PC-9 (cell line): Measurements from ENCODE around the gene C22orf31. TPM values are rescaled to one million over a fixed set of nuclear protein-coding genes. Genes with fewer than 3 reads are reported as not detected.
A peak's percentile ranks its signal among the peaks of the same experiment; 100 is the strongest.

Source experiments
- BruUV-seq: library from RNA; stranded (reverse); fragments of 400-500 nt; replicated peaks from 2 replicates; lab custom pipeline; 2021; lab: Mats Ljungman, UMichigan
- CTCF ChIA-PET: fragments of 300-600 bp; sonication (Branson Sonifier 250); formaldehyde crosslinking; loops from one replicate; lab custom pipeline; 2022; ENCODE audit warnings: antibody characterized with exemption; lab: Charles Lee
- POLR2A ChIA-PET: fragments of 300-600 bp; sonication (Branson Sonifier 250); formaldehyde crosslinking; loops from one replicate; lab custom pipeline; 2022; ENCODE audit warnings: antibody characterized with exemption; ENCODE audit not compliant: unreplicated experiment; lab: Charles Lee
- DNase-seq, 2 experiments: peaks; one replicate each; pipeline versions ENCODE4 v3.0.0 to v3.0.0-alpha.2; 2015 to 2022; ENCODE audit warnings: mixed read lengths in 1 of 2
- H2AFZ ChIP-seq: fragments of 200-600 bp; sonication (generic); 2 replicates; pipeline ENCODE4 v1.8.1; 2017; ENCODE audit warnings: antibody characterized with exemption
- H3F3A ChIP-seq: fragments of 200-600 bp; sonication (generic); 2 replicates; pipeline ENCODE4 v1.8.1; 2017; ENCODE audit warnings: antibody characterized with exemption, mild to moderate bottlenecking, low read depth; ENCODE audit not compliant: insufficient read depth
- H3K27ac ChIP-seq: fragments of 200-600 bp; sonication (generic); 2 replicates; pipeline ENCODE4 v1.6.1; 2016; ENCODE audit warnings: mixed run types
- H3K27me3 ChIP-seq: fragments of 200-600 bp; sonication (generic); 2 replicates; pipeline ENCODE4 v1.6.1; 2016; ENCODE audit warnings: low read depth, mixed run types; ENCODE audit not compliant: insufficient read depth
- H3K36me3 ChIP-seq: fragments of 200-600 bp; sonication (generic); 2 replicates; pipeline ENCODE4 v1.6.1; 2016; ENCODE audit warnings: low read depth, mixed run types
- H3K4me1 ChIP-seq: fragments of 200-600 bp; sonication (generic); replicated peaks from 2 replicates; pipeline ENCODE4 v1.6.1; 2016; ENCODE audit warnings: mixed run types; ENCODE audit not compliant: insufficient read depth
- H3K4me2 ChIP-seq: fragments of 200-600 bp; sonication (generic); 2 replicates; pipeline ENCODE4 v1.6.1; 2017; ENCODE audit warnings: mixed run types
- H3K4me3 ChIP-seq: fragments of 200-600 bp; sonication (generic); 2 replicates; pipeline ENCODE4 v1.6.1; 2016; ENCODE audit warnings: mixed run types
- H3K79me2 ChIP-seq: fragments of 200-600 bp; sonication (generic); 2 replicates; pipeline ENCODE4 v1.6.1; 2017; ENCODE audit warnings: low read depth, mixed run types
- H3K9me2 ChIP-seq: fragments of 200-600 bp; sonication (generic); 2 replicates; pipeline ENCODE4 v1.8.1; 2017; ENCODE audit warnings: mild to moderate bottlenecking; ENCODE audit not compliant: insufficient read depth
- H3K9me3 ChIP-seq: fragments of 200-600 bp; sonication (generic); 2 replicates; pipeline ENCODE4 v1.8.1; 2016; ENCODE audit warnings: low read depth; ENCODE audit not compliant: insufficient read depth
- H4K20me1 ChIP-seq: fragments of 200-600 bp; sonication (generic); 2 replicates; pipeline ENCODE4 v1.8.1; 2017; ENCODE audit not compliant: insufficient read depth
- CTCF ChIP-seq: fragments of 200-600 bp; sonication (generic); conservative IDR thresholded peaks from 2 replicates; pipeline ENCODE4 v1.6.1; 2017; ENCODE audit warnings: mixed run types, antibody characterized with exemption, mild to moderate bottlenecking, moderate library complexity
- EZH2 ChIP-seq: fragments of 200-600 bp; sonication (generic); IDR thresholded peaks from 2 replicates; pipeline ENCODE4 v1.8.0; 2017; ENCODE audit warnings: antibody characterized with exemption, low read depth
- intact Hi-C: fragments of 100-400 bp; cut with micrococcal nuclease; formaldehyde crosslinking; loops from one replicate; pipeline ENCODE4 v1.10.0; 2022; ENCODE audit not compliant: unreplicated experiment
- total RNA-seq: library from RNA; stranded (reverse); gene quantifications from 2 replicates; pipeline ENCODE4 v1.2.3, GENCODE V29; 2021

The C22orf31 gene
- total RNA-seq, 1 experiment from 2014 or later, result not detected

- H3K27ac ChIP-seq, result peak overlapping the region; percentile 93; the same call in 1 of the 2 replicates
- peaks cover 50% of the 10 kb centered on the region for H3F3A ChIP-seq
- no peaks in the 10 kb centered on the region for H3K9me3 ChIP-seq
- H3K36me3 ChIP-seq, result no peaks in the 10 kb centered on the region
- peaks cover 12% of the 10 kb centered on the region; the same call in 1 of the 2 replicates for H3K79me2 ChIP-seq
- no peaks in the 10 kb centered on the region for H4K20me1 ChIP-seq
- peaks cover 45% of the 10 kb centered on the region for H3K4me1 ChIP-seq
- no peak overlapping the region for H3K4me2 ChIP-seq
- H3K4me3 ChIP-seq, result no peak overlapping the region
- POLR2A ChIA-PET, result no interaction called here
- CTCF ChIA-PET, result no interaction called here
- TF ChIP-seq CTCF, result no peak
- no peak for TF ChIP-seq EZH2
- BruUV-seq, result no TSS peak
- intact Hi-C loops, result no loop called here
- DNase-seq, result no peak
- H2AFZ ChIP-seq, result no peak overlapping the region
- H3K9me2 ChIP-seq, result no peaks in the 10 kb centered on the region
- H3K27me3 ChIP-seq, result no peaks in the 10 kb centered on the region
These were observed 33.2 kb downstream of the C22orf31 start for GRCh38 chr22:29028468-29028867.

GRCh38 chr22:29026579-29026978, 35.1 kb downstream of the C22orf31 start:
- Histone ChIP-seq H3K4me2 (no peak overlapping the region), H3K9me2 (no peaks in the 10 kb centered on the region), H2AFZ (no peak overlapping the region), H3K36me3 (no peaks in the 10 kb centered on the region), H3F3A (peaks cover 32% of the 10 kb centered on the region; the same call in 1 of the 2 replicates), H3K27ac (no peak overlapping the region), H4K20me1 (no peaks in the 10 kb centered on the region), H3K4me1 (peaks cover 26% of the 10 kb centered on the region), H3K27me3 (no peaks in the 10 kb centered on the region), H3K79me2 (peaks cover under 1% of the 10 kb centered on the region; the same call in 1 of the 2 replicates), H3K9me3 (no peaks in the 10 kb centered on the region), H3K4me3 (no peak overlapping the region)
- DNase-seq, result no peak
- intact Hi-C loops, result no loop called here
- no peak for TF ChIP-seq EZH2
- no peak for TF ChIP-seq CTCF
- CTCF ChIA-PET, result no interaction called here
- POLR2A ChIA-PET, result no interaction called here
- no TSS peak for BruUV-seq

DNA sequence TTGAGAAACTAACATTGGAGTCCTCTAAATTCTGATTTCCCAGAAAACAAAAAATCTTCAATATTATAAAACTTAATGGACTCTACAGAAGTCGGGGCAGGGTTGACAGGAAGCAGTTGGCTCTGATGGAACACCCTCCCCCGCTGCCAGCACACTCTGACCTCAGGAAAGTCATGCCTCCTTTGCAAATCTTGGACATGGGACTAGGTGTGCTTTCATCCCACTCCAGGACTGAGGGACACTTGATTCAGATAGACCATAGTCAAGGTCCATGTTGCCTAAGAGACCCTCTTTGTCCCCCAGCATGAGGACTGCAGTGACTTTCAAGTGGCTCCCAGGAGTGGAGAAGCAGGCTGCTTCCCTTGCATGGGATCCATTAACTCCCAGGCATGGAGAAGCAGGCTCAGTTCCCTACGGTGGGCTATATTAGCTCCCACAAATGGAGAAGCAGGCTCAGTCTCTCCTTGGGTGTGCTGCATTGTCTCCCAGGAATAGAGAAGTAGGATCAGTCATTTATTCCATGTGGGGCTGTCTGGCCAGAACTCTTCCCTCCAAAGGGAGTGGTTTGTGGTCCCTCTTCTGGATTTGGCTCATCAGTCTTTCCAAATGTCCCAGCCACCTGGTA, 38.3 kb downstream of the C22orf31 start:
- no peak overlapping the region for H3K27ac ChIP-seq
- no peaks in the 10 kb centered on the region for H3K9me2 ChIP-seq
- H4K20me1 ChIP-seq, result no peaks in the 10 kb centered on the region
- no peak for DNase-seq
- H3K36me3 ChIP-seq, result no peaks in the 10 kb centered on the region
- no peak for TF ChIP-seq EZH2
- no peak for TF ChIP-seq CTCF
- H3K79me2 ChIP-seq, result no peaks in the 10 kb centered on the region
- H3K4me2 ChIP-seq, result no peak overlapping the region
- no peaks in the 10 kb centered on the region for H3K9me3 ChIP-seq
- ChIA-PET CTCF (no interaction called here), POLR2A (interaction anchor here (0.6 kb wide), 1 partner anchor 1360 kb away, joined by 3 read pairs; no protein-coding TSS in a partner anchor)
- peaks cover under 1% of the 10 kb centered on the region; the same call in 1 of the 2 replicates for H3F3A ChIP-seq
- H2AFZ ChIP-seq, result no peak overlapping the region
- H3K4me1 ChIP-seq, result no peaks in the 10 kb centered on the region
- no TSS peak for BruUV-seq
- no peak overlapping the region for H3K4me3 ChIP-seq
- H3K27me3 ChIP-seq, result no peaks in the 10 kb centered on the region
- intact Hi-C loops, result no loop called here
